Measurements from ENCODE around the gene RHBG.

Gene RHBG

DNA sequence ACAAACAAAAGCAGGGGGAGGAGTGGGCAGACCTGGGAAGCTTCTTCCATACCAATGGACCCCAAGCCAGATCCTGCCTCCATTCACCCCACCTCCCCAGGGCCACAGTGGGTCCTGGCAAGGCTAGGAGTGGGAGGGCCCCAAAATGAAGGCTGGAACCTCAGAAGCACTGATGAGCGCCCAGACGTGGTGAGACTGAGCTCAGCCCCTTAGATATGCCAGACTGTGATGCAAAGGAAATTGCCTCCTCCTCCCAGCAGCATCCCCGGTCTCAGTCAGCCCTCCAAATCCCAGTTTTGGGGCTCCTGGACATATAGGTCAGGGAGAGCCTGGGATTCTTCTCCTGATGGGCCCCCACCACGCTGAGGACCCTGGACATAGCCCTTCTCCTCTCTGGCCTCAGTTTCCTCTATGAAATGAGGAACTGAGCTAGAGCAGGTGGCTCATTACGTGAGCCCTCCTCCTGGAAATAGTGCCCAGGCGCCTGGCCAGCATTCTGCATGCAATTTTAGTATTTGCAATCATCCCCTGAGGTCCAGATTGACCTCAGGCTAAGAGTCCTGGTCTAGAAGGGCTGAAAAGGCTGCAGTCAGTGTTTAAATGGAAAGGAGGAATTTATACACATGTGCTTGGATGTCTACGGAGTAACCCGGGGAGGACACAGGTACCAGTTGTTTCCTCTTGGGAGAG lies 33.5 kb downstream of the RHBG start:
- in situ Hi-C loops (cut with MboI; ENCODE audit: low sequenced_read_pairs), result no loop called here

DNA sequence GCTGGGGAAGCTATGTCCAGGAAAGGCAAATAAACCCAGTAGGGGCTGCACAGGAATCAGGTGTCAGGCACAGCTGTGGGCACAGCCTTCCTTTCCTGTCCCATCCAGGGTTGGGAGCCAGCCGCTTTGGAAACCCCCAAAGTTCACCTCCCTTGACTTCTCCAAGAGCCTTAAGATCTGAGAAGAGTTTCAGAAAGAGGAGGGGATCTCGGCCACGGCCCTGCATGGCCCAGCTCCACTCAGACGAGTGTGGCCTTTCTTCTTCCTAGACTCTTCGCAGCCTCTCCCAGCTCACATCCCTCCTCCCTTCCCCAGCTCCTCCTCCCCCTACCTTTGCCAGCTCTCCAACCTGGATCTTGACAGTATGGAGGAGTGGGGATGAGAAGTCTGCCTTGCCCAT lies 36.7 kb downstream of the RHBG start:
- in situ Hi-C loops (cut with MboI; ENCODE audit: low sequenced_read_pairs), result no loop called here

- in situ Hi-C loops (cut with MboI; ENCODE audit: low sequenced_read_pairs), result no loop called here
Observed at GRCh38 chr1:156406251-156406650, 37.2 kb downstream of the RHBG start.

DNA sequence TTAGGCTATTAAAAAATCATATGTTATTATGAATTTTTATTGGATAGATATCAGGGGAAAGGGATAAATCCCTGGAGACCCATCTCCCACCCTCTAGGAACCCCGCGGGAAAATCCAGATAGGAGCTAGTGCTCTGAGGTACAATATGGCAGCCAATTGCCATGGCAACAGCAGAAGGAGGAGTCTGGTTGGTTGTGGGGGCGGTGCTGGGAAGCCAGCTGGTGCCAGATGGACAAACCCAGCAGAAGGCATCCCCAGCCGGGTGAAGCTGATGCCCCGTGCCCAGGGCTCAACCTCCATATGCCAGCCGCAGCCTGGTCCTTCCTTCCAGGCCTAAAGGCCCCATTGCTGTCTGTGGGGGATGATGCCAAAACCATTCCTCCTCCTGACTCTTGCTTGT lies 38.3 kb downstream of the RHBG start:
- in situ Hi-C loops (cut with MboI; ENCODE audit: low sequenced_read_pairs), result no loop called here

DNA sequence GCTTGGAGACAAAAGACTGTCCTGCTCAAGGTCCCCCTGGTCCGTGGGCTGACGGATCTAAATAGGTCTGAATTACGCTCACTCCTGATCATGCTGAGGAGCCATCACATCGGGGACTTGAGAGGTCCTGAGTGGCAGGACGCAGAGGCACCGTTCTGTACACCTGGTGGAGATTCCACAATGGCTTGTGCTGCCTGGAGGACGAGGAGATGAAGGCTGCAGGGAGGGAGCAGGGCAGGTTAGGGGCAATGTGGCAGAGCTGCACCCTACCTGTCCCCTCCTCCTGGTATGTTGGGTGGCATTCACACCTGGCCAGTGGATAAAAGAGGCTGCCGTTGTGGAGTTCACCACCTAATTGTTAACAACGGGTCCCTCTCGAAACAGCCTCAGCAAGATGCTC lies 38.7 kb downstream of the RHBG start:
- in situ Hi-C loops (cut with MboI; ENCODE audit: low sequenced_read_pairs), result no loop called here

GRCh38 chr1:156409439-156409838 lies 40.4 kb downstream of the RHBG start:
- in situ Hi-C loops (cut with MboI; ENCODE audit: low sequenced_read_pairs), result no loop called here

DNA sequence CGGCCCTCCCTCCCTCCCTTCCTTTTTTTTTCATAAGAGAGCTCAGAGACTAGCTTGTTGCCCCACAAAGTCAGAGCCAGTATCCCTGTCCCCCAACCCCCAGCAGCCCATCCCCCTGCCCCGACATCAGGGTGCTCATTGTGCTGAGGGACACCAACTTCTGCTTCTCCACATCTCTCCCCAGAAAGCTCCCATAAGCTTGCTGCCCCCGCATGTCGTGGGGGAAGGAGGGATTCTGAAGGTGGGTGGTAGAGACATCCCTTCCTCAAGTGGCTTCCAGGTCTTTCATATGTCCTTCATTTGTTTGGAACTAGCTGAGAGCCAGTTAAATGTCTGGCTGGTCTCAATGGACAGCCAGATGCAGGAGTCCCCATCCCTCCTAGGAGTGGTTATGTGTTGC lies 41.2 kb downstream of the RHBG start:
- in situ Hi-C loops (cut with MboI; ENCODE audit: low sequenced_read_pairs), result no loop called here

GRCh38 chr1:156410740-156411139 lies 41.7 kb downstream of the RHBG start:
- in situ Hi-C loops (cut with MboI; ENCODE audit: low sequenced_read_pairs), result no loop called here

- in situ Hi-C loops (cut with MboI; ENCODE audit: low sequenced_read_pairs), result no loop called here
Observed at GRCh38 chr1:156412653-156413321, 43.8 kb downstream of the RHBG start.

DNA sequence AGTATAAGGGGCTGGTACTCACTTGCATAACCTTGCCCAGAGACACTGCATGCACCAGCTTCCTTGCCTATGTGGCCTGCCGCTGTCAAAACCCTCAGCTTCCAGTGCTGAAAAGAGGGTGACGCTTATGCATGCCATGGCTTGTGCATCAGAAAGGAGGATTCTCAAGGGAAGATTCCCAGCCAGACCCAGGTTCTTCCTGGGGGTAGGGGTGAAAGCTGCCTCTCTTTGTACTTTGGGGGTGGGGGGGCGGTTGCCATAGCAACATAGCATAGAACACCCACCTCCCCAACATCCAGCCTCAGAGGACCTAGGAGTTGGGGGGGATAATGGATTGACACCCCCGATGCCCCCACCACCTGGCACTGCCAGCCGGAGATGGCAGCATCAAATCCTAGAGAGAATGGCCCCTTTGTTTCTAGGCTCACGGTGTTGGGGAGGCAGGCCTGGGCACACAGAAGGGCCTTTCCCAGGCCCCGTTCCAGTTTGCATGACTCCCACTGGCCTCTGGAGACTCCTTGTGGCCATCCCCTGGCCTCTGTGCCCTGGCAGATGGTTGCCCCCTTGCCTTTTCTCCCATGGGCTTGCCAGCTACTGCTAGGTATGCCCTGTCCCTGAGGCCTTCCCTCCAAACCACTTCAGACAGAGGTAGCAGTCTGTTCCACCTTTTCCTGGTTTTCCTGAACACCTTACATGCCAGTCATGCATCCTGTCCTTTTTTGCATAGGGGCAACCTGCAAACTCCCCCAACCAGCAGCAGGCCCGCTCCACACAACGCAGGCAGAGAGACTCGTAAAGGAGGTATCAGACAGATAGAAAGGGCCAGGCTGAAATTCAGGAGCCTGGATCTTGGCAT lies 44.6 kb downstream of the RHBG start:
- in situ Hi-C loops (cut with MboI; ENCODE audit: low sequenced_read_pairs), result no loop called here

- in situ Hi-C loops (cut with MboI; ENCODE audit: low sequenced_read_pairs), result no loop called here
Observed at GRCh38 chr1:156414461-156415064, 45.6 kb downstream of the RHBG start.

DNA sequence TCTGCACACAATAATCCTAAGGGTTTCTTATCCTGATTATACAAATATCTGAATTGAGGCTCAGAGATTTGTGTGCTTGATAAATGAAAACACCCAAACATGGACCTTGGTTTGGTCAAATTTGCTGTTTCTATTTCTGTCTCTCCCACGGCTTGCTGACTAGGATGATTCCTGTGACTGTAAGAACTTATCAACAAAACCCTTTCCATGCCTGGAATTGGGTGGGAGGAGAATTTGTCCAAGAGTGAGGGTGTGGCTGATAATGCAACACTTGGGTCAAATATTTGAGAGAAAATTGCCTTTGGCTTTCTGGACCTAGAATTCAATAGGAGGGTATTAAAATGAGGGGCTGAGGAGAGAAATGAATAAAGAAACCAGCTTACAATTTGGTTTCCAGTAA lies 48.0 kb downstream of the RHBG start:
- in situ Hi-C loops (cut with MboI; ENCODE audit: low sequenced_read_pairs), result no loop called here

GRCh38 chr1:156417401-156418020 lies 48.5 kb downstream of the RHBG start:
- in situ Hi-C loops (cut with MboI; ENCODE audit: low sequenced_read_pairs), result no loop called here

DNA sequence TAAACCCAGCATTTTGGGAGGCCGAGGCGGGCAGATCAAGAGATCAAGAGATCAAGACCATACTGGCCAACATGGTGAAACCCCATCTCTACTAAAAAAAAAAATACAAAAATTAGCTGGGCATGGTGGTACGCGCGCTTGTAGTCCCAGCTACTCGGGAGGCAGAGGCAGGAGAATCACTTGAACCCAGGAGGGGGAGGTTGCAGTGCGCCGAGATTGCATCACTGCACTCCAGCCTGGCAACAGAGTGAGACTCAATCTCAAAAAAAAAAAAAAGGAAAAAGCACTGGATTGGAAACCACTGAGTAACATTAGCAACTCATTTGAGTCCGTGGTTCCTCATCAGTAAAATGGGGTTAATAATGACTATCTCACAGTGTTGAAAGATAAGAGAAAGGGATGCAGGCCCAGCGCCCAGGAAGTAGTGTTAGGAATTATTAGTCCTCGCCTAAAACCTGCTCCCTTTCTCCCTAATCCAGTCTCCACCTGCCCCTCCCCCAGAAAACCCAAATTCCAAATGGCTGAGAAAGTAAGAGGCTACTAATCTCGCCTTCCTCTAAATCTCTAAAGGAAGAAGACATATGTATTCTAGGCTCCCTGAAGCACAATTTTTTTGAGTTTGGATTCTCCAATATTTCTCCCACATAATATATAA lies 49.5 kb downstream of the RHBG start:
- in situ Hi-C loops (cut with MboI; ENCODE audit: low sequenced_read_pairs), result no loop called here

GRCh38 chr1:156419854-156420204 lies 50.8 kb downstream of the RHBG start:
- in situ Hi-C loops (cut with MboI; ENCODE audit: low sequenced_read_pairs), result no loop called here

DNA sequence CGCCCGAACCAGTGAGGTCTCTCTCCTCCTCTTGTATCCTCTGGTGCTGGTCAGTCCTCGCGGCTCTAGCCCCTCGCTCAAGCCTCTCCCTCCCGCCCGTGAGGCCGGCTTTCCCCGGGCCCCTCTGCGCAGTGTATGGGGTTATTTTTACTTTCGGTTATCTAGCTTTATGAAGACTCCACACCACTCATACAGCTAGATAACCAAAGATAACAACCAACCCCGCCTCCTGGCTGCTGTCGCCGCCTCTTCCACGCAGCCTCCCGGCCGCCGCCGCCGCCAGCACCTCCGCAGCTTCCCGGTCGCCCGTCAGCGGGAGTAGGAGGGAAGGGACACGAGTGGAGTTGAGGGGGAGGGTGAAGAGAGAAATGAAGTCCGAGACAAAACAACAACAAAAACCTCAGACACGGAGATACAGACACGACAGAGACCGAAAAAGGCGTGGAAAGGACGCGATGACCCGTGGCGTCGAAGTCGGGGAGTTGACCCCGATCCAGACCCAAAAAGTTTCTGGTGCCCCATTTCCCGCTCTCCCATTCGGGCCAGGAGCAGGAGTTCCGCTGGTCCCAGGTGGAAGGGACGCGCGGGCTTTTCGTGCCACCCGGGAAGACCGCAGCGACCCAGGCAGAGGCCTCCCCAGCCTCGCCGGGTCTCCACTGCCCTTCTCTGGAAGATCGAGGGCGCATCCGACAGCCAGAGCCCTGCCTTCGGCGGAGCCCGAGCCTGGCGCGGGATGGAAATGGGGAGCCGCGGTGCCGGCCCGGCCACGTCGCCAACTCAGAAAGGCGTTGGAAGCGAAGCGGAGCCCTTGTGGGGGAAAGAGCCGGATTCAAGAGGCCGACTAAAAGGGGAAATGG lies 51.4 kb downstream of the RHBG start:
- in situ Hi-C loops (cut with MboI; ENCODE audit: low sequenced_read_pairs), result no loop called here

- in situ Hi-C loops (cut with MboI; ENCODE audit: low sequenced_read_pairs), result no loop called here
Observed at GRCh38 chr1:156421062-156421938, 52.3 kb downstream of the RHBG start.

GRCh38 chr1:156421939-156422601 lies 53.1 kb downstream of the RHBG start:
- in situ Hi-C loops (cut with MboI; ENCODE audit: low sequenced_read_pairs), result no loop called here

Data from HL-60/S4 (cell line).